Activated CD8-positive, alpha-beta memory T cell treated with anti-CD3 and anti-CD28 coated beads, Interleukin-2, amount 50 U/mL, for 24 hours (primary cell): ENCODE results near the gene AGAP5.
"Not testable (repeated sequence)": the region's sequence is repeated elsewhere in the genome, so short reads cannot be mapped to it uniquely, and the experiment has no call there.

Experiments
- DNase-seq: peaks from one replicate; pipeline ENCODE4 v3.0.0-alpha.2; 2020; ENCODE audit errors: extremely low read depth

AGAP5 gene

GRCh38 chr10:73714483-73714882 lies 16.6 kb upstream of the AGAP5 start:
- DNase-seq = not testable (repeated sequence)

GRCh38 chr10:73713912-73714311 lies 16.0 kb upstream of the AGAP5 start:
- DNase-seq = not testable (repeated sequence)

- DNase-seq = not testable (repeated sequence)
Measured at GRCh38 chr10:73711683-73712082, 13.8 kb upstream of the AGAP5 start.

GRCh38 chr10:73708122-73708521 lies 10.2 kb upstream of the AGAP5 start:
- DNase-seq = not testable (repeated sequence)

- not testable (repeated sequence) for DNase-seq
Measured at GRCh38 chr10:73707628-73708027, 9.7 kb upstream of the AGAP5 start.

GRCh38 chr10:73706488-73706887 lies 8.6 kb upstream of the AGAP5 start:
- DNase-seq = not testable (repeated sequence)

- not testable (repeated sequence) for DNase-seq
Measured at GRCh38 chr10:73705506-73706072, 7.7 kb upstream of the AGAP5 start.

GRCh38 chr10:73703924-73704323 lies 6.0 kb upstream of the AGAP5 start:
- DNase-seq = not testable (repeated sequence)

GRCh38 chr10:73698819-73699218 lies 910 bp upstream of the AGAP5 start:
- DNase-seq = not testable (repeated sequence)

- not testable (repeated sequence) for DNase-seq
Measured at GRCh38 chr10:73695302-73695701, 2.6 kb downstream of the AGAP5 start.

- not testable (repeated sequence) for DNase-seq
Measured at GRCh38 chr10:73690755-73691154, 7.2 kb downstream of the AGAP5 start.

GRCh38 chr10:73689596-73689995 lies 8.3 kb downstream of the AGAP5 start:
- DNase-seq = not testable (repeated sequence)

GRCh38 chr10:73687641-73688040 lies 10.3 kb downstream of the AGAP5 start:
- DNase-seq = not testable (repeated sequence)

GRCh38 chr10:73674546-73674945 lies 23.4 kb downstream of the AGAP5 start:
- DNase-seq = not testable (repeated sequence)

- not testable (repeated sequence) for DNase-seq
Measured at GRCh38 chr10:73668378-73668777, 29.5 kb downstream of the AGAP5 start.

- not testable (repeated sequence) for DNase-seq
Measured at GRCh38 chr10:73666153-73666809, 31.6 kb downstream of the AGAP5 start.

- DNase-seq = not testable (repeated sequence)
Measured at GRCh38 chr10:73665581-73665980, 32.3 kb downstream of the AGAP5 start.

GRCh38 chr10:73664156-73665040 lies 33.5 kb downstream of the AGAP5 start:
- DNase-seq = not testable (repeated sequence)

GRCh38 chr10:73663621-73664020 lies 34.3 kb downstream of the AGAP5 start:
- DNase-seq = not testable (repeated sequence)

GRCh38 chr10:73662705-73663104 lies 35.2 kb downstream of the AGAP5 start:
- DNase-seq = not testable (repeated sequence)

- no peak for DNase-seq
Measured at GRCh38 chr10:73655990-73656298, 42.0 kb downstream of the AGAP5 start, which contains the start of gene SYNPO2L. Gene SYNPO2L, minus strand, starts transcription at chr10:73656029. Its CDS starts 107 bp downstream, at chr10:73655922.

- DNase-seq = no peak
Measured at GRCh38 chr10:73655257-73655989, 42.5 kb downstream of the AGAP5 start.
